ENCODE results near the gene ZBTB8B.
A peak's percentile ranks its signal among the peaks of the same experiment; 100 is the strongest.

ZBTB8B gene

DNA sequence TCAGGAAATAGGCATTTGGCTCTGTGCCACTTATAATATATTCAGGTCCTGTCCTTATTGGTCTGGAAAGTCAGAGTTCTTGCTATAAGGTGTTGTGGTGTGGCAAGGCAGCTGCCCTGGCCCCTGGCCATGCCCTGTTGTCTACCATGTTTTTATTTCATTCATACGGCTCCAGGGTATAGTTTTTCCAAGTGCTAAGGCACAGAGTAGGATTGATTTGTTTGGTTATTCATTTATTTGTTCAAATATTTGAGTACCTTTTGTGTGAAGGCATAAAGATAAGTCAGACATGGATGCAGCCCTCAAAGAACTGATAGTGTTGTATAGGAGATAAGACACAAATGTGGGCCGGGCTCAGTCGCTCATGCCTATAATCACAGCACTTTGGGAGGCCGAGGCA, 10.1 kb downstream of the ZBTB8B start:
- no peak overlapping the region for H3K27ac ChIP-seq (ENCODE audit: extremely low read depth, low read depth, low read length)

GRCh38 chr1:32480003-32480402, 15.1 kb downstream of the ZBTB8B start:
- no peaks in the 10 kb centered on the region for H3K9me3 ChIP-seq (ENCODE audit: control insufficient read depth, insufficient read depth, low read depth, low read length)
- no peak for TF ChIP-seq ZNF169 (tag by site-specific recombination; IDR thresholded peaks at IDR 0.05)
- TF ChIP-seq ZIC2 (tag by site-specific recombination; IDR thresholded peaks at IDR 0.05), result peak; percentile 35
- TF ChIP-seq GLIS1 (tag by site-specific recombination; IDR thresholded peaks at IDR 0.05), result 0 out of 2 replicates have a peak, but pooled peaks have one; percentile 15
- no peak for TF ChIP-seq ZNF223 (tag by site-specific recombination; IDR thresholded peaks at IDR 0.05)
- H3K4me1 ChIP-seq (ENCODE audit: control insufficient read depth, insufficient read depth, low read length), result no peaks in the 10 kb centered on the region; the same call in 1 of the 2 replicates
- no peak overlapping the region for H3K27ac ChIP-seq (ENCODE audit: extremely low read depth, low read depth, low read length)
- H3K4me3 ChIP-seq (ENCODE audit: low read depth, low read length), result no peak overlapping the region
- ChIA-PET POLR2A (no interaction called here), CTCF (no interaction called here)
- peaks cover 0 to 7% of the 10 kb centered on the region in 2 experiments; a peak in 2 of 3 replicates for H3K36me3 ChIP-seq (ENCODE audit: control insufficient read depth in 2 of 2, insufficient read depth in 1 of 2, low read length in 2 of 2)

More for the DNA sequence above, 10.1 kb downstream of the ZBTB8B start:
- H3K4me1 ChIP-seq (ENCODE audit: control insufficient read depth, insufficient read depth, low read length), result peaks cover 4% of the 10 kb centered on the region
- peaks cover 0 to 12% of the 10 kb centered on the region in 2 experiments; a peak in 2 of 3 replicates for H3K36me3 ChIP-seq (ENCODE audit: control insufficient read depth in 2 of 2, insufficient read depth in 1 of 2, low read length in 2 of 2)
- TF ChIP-seq YY2 (tag by site-specific recombination; IDR thresholded peaks at IDR 0.05) (no peak), ZNF211 (tag by site-specific recombination; IDR thresholded peaks at IDR 0.05; ENCODE audit: low read depth) (no peak)
- ChIA-PET CTCF (no interaction called here), POLR2A (interaction anchor here (0.6 kb wide), 1 partner anchor 73 kb away, joined by 3 read pairs; no protein-coding TSS in a partner anchor)
- H3K9me3 ChIP-seq (ENCODE audit: control insufficient read depth, insufficient read depth, low read depth, low read length), result no peaks in the 10 kb centered on the region
- H3K4me3 ChIP-seq (ENCODE audit: low read depth, low read length), result no peak overlapping the region

- H3K4me3 ChIP-seq (ENCODE audit: low read depth, low read length), result no peak overlapping the region
- no peaks in the 10 kb centered on the region for H3K9me3 ChIP-seq (ENCODE audit: control insufficient read depth, insufficient read depth, low read depth, low read length)
- ChIA-PET CTCF (interaction anchor here (0.7 to 1.7 kb wide), 3 partner anchors 17 to 80 kb away, joined by 3 to 7 read pairs (median 4); no protein-coding TSS in a partner anchor), POLR2A (no interaction called here)
- no peak overlapping the region for H3K27ac ChIP-seq (ENCODE audit: extremely low read depth, low read depth, low read length)
- TF ChIP-seq ZEB2 (tag by site-specific recombination; IDR thresholded peaks at IDR 0.05), result 0 out of 2 replicates have a peak, but pooled peaks have one; percentile 2
- no peak for TF ChIP-seq ZNF664 (tag by site-specific recombination; IDR thresholded peaks at IDR 0.05)
- no peak for TF ChIP-seq ZNF26 (tag by site-specific recombination; IDR thresholded peaks at IDR 0.05)
- no peak for TF ChIP-seq ZFP37 (tag by site-specific recombination; IDR thresholded peaks at IDR 0.05)
- no peak for TF ChIP-seq ZBTB8A (tag by site-specific recombination; IDR thresholded peaks at IDR 0.05)
- no peak for TF ChIP-seq ZNF114 (tag by site-specific recombination; IDR thresholded peaks at IDR 0.05)
- TF ChIP-seq ZNF404 (tag by site-specific recombination; IDR thresholded peaks at IDR 0.05), result no peak
- peak; percentile 76 for TF ChIP-seq SCRT2 (tag by site-specific recombination; IDR thresholded peaks at IDR 0.05)
- TF ChIP-seq ZSCAN23 (tag by site-specific recombination; IDR thresholded peaks at IDR 0.05), result no peak
- no peak for TF ChIP-seq ZSCAN30 (tag by site-specific recombination; IDR thresholded peaks at IDR 0.05)
- no peak for TF ChIP-seq ZNF629 (tag by site-specific recombination; IDR thresholded peaks at IDR 0.05)
- TF ChIP-seq ZNF658 (tag by site-specific recombination; IDR thresholded peaks at IDR 0.05), result no peak
- TF ChIP-seq, protein P1, sequence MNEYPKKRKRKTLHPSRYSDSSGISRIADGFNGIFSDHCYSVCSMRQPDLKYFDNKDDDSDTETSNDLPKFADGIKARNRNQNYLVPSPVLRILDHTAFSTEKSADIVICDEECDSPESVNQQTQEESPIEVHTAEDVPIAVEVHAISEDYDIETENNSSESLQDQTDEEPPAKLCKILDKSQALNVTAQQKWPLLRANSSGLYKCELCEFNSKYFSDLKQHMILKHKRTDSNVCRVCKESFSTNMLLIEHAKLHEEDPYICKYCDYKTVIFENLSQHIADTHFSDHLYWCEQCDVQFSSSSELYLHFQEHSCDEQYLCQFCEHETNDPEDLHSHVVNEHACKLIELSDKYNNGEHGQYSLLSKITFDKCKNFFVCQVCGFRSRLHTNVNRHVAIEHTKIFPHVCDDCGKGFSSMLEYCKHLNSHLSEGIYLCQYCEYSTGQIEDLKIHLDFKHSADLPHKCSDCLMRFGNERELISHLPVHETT (tag by site-specific recombination; IDR thresholded peaks at IDR 0.05), result no peak
- TF ChIP-seq, protein P2, sequence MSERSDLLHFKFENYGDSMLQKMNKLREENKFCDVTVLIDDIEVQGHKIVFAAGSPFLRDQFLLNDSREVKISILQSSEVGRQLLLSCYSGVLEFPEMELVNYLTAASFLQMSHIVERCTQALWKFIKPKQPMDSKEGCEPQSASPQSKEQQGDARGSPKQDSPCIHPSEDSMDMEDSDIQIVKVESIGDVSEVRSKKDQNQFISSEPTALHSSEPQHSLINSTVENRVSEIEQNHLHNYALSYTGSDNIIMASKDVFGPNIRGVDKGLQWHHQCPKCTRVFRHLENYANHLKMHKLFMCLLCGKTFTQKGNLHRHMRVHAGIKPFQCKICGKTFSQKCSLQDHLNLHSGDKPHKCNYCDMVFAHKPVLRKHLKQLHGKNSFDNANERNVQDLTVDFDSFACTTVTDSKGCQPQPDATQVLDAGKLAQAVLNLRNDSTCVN (tag by site-specific recombination; optimal IDR thresholded peaks at IDR 0.05), result no peak
- TF ChIP-seq EGR2 (tag by site-specific recombination; IDR thresholded peaks at IDR 0.05; ENCODE audit: low read depth), result no peak
- no peak for TF ChIP-seq ZNF580 (tag by site-specific recombination; IDR thresholded peaks at IDR 0.05)
- TF ChIP-seq ZNF211 (tag by site-specific recombination; IDR thresholded peaks at IDR 0.05; ENCODE audit: low read depth), result no peak
- peak; percentile 55; the same call in 1 of the 2 replicates for TF ChIP-seq SCRT1 (tag by site-specific recombination; IDR thresholded peaks at IDR 0.05; ENCODE audit: borderline replicate concordance)
- no peak for TF ChIP-seq KLF7 (tag by site-specific recombination; IDR thresholded peaks at IDR 0.05; ENCODE audit: borderline replicate concordance)
- TF ChIP-seq, protein P3, sequence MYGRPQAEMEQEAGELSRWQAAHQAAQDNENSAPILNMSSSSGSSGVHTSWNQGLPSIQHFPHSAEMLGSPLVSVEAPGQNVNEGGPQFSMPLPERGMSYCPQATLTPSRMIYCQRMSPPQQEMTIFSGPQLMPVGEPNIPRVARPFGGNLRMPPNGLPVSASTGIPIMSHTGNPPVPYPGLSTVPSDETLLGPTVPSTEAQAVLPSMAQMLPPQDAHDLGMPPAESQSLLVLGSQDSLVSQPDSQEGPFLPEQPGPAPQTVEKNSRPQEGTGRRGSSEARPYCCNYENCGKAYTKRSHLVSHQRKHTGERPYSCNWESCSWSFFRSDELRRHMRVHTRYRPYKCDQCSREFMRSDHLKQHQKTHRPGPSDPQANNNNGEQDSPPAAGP (tag by site-specific recombination; IDR thresholded peaks at IDR 0.05), result no peak
- peaks cover 0 to 13% of the 10 kb centered on the region in 2 experiments; a peak in 2 of 3 replicates for H3K36me3 ChIP-seq (ENCODE audit: control insufficient read depth in 2 of 2, insufficient read depth in 1 of 2, low read length in 2 of 2)
- no peaks in the 10 kb centered on the region for H3K4me1 ChIP-seq (ENCODE audit: control insufficient read depth, insufficient read depth, low read length)
These were observed 15.9 kb downstream of the ZBTB8B start for GRCh38 chr1:32480761-32481160.

Measured in HEK293 (cell line).